ENCODE data around the gene AUTS2.

DNA sequence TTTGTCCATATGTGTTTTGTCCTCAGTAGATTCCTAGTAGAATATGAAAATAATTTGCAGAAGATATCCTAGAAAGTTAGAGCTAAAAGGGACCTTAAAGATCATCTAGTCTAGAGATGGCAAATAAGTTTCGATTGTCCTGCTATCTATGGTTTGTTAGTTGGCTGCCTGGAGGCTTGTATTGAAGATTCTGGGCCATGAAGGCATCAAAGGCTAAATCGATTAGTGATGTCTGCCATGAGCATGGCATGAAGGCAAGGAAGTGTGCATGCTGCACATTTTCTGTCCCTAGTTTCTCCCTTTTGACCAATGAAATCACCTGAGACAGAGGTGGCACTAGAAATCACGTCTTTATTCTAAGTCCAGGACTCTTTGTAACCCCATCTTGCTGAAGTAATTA, 979.9 kb downstream of the AUTS2 start:
- TF ChIP-seq, protein P1, sequence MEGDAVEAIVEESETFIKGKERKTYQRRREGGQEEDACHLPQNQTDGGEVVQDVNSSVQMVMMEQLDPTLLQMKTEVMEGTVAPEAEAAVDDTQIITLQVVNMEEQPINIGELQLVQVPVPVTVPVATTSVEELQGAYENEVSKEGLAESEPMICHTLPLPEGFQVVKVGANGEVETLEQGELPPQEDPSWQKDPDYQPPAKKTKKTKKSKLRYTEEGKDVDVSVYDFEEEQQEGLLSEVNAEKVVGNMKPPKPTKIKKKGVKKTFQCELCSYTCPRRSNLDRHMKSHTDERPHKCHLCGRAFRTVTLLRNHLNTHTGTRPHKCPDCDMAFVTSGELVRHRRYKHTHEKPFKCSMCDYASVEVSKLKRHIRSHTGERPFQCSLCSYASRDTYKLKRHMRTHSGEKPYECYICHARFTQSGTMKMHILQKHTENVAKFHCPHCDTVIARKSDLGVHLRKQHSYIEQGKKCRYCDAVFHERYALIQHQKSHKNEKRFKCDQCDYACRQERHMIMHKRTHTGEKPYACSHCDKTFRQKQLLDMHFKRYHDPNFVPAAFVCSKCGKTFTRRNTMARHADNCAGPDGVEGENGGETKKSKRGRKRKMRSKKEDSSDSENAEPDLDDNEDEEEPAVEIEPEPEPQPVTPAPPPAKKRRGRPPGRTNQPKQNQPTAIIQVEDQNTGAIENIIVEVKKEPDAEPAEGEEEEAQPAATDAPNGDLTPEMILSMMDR (conservative IDR thresholded peaks at IDR 0.05 in 1 of 2, IDR thresholded peaks at IDR 0.05 in 1 of 2; ENCODE audit: low read depth in 1 of 2, low read length in 2 of 2): no peak
- no peak for TF ChIP-seq EZH2 (IDR thresholded peaks at IDR 0.05; ENCODE audit: low read length, missing control alignments)
